ENCODE measurements around the gene TTC33. TPM values are rescaled to one million over a fixed set of nuclear protein-coding genes. Genes with fewer than 3 reads are reported as not detected.

The TTC33 gene
- total RNA-seq, 4 donors from 2014 or later: 20.2 to 49.0 (median 32.6) TPM

- ATAC-seq (no peak), DNase-seq (no peak)
- TF ChIP-seq, protein P1, sequence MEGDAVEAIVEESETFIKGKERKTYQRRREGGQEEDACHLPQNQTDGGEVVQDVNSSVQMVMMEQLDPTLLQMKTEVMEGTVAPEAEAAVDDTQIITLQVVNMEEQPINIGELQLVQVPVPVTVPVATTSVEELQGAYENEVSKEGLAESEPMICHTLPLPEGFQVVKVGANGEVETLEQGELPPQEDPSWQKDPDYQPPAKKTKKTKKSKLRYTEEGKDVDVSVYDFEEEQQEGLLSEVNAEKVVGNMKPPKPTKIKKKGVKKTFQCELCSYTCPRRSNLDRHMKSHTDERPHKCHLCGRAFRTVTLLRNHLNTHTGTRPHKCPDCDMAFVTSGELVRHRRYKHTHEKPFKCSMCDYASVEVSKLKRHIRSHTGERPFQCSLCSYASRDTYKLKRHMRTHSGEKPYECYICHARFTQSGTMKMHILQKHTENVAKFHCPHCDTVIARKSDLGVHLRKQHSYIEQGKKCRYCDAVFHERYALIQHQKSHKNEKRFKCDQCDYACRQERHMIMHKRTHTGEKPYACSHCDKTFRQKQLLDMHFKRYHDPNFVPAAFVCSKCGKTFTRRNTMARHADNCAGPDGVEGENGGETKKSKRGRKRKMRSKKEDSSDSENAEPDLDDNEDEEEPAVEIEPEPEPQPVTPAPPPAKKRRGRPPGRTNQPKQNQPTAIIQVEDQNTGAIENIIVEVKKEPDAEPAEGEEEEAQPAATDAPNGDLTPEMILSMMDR (IDR thresholded peaks at IDR 0.05 in 4 of 5, conservative IDR thresholded peaks at IDR 0.05 in 1 of 5): no peak
- no peak for TF ChIP-seq POLR2A (IDR thresholded peaks at IDR 0.05)
- H3K36me3 ChIP-seq: no peaks in the 10 kb centered on the region
- no peaks in the 10 kb centered on the region for H3K9me3 ChIP-seq
- no peak overlapping the region for H3K27ac ChIP-seq
- intact Hi-C loops (cut with DNase I; ENCODE audit: low total_unique reads): no loop called here
- H3K4me3 ChIP-seq: no peak overlapping the region
- in situ Hi-C loops (cut with MboI; ENCODE audit: low sequenced_read_pairs in 4 of 4): no loop called here
- H3K27me3 ChIP-seq: no peaks in the 10 kb centered on the region
- H3K4me1 ChIP-seq: peaks cover 0 to 7% of the 10 kb centered on the region in 2 donors
Measured at GRCh38 chr5:40550481-40550880, 205.3 kb downstream of the TTC33 start.

- in situ Hi-C loops (cut with MboI; ENCODE audit: low sequenced_read_pairs in 4 of 4): no loop called here
- no peak overlapping the region for H3K27ac ChIP-seq
- no peaks in the 10 kb centered on the region for H3K27me3 ChIP-seq
- H3K9me3 ChIP-seq: no peaks in the 10 kb centered on the region
- TF ChIP-seq POLR2A (IDR thresholded peaks at IDR 0.05): no peak
- TF ChIP-seq, protein P1 (IDR thresholded peaks at IDR 0.05 in 4 of 5, conservative IDR thresholded peaks at IDR 0.05 in 1 of 5): no peak
- H3K4me3 ChIP-seq: no peak overlapping the region
- peaks cover 0 to 7% of the 10 kb centered on the region in 2 donors for H3K4me1 ChIP-seq
- intact Hi-C loops (cut with DNase I; ENCODE audit: low total_unique reads): no loop called here
- no peak for ATAC-seq
- DNase-seq: no peak
- H3K36me3 ChIP-seq: no peaks in the 10 kb centered on the region
Measured at GRCh38 chr5:40549616-40550015, 206.1 kb downstream of the TTC33 start.

- ATAC-seq: no peak
- no peak for DNase-seq
- TF ChIP-seq POLR2A (IDR thresholded peaks at IDR 0.05): no peak
- TF ChIP-seq, protein P1 (IDR thresholded peaks at IDR 0.05 in 4 of 5, conservative IDR thresholded peaks at IDR 0.05 in 1 of 5): no peak
- Histone ChIP-seq H3K27ac (no peak overlapping the region), H3K4me1 (peaks cover 0 to 7% of the 10 kb centered on the region in 2 donors), H3K36me3 (no peaks in the 10 kb centered on the region), H3K27me3 (no peaks in the 10 kb centered on the region), H3K4me3 (no peak overlapping the region), H3K9me3 (no peaks in the 10 kb centered on the region)
- intact Hi-C loops (cut with DNase I; ENCODE audit: low total_unique reads) (no loop called here), in situ Hi-C loops (cut with MboI; ENCODE audit: low sequenced_read_pairs in 4 of 4) (no loop called here)
Measured at GRCh38 chr5:40547994-40548575, 207.7 kb downstream of the TTC33 start.

DNA sequence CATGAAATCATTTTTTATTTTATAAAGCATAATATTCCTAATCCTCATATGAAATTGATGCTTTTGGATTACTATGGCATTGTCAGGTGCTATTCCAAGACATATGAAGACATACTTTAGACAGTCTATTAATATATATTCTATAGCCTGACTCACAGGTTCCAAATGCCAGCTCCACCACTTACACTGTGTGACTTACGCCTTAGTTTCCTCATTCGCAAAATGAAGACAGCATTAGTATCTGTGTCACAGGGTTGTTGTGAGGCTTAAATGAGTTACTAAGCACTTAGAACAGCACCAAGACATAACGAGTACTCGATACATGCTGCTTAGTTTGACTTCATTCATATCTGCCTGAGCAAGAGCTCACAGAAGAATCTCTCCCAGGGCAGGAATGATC lies 208.2 kb downstream of the TTC33 start:
- DNase-seq (no peak), ATAC-seq (no peak)
- in situ Hi-C loops (cut with MboI; ENCODE audit: low sequenced_read_pairs in 4 of 4) (no loop called here), intact Hi-C loops (cut with DNase I; ENCODE audit: low total_unique reads) (no loop called here)
- no peak overlapping the region for H3K27ac ChIP-seq
- peaks cover 0 to 7% of the 10 kb centered on the region in 2 donors for H3K4me1 ChIP-seq
- no peaks in the 10 kb centered on the region for H3K9me3 ChIP-seq
- H3K4me3 ChIP-seq: no peak overlapping the region
- no peaks in the 10 kb centered on the region for H3K27me3 ChIP-seq
- H3K36me3 ChIP-seq: no peaks in the 10 kb centered on the region
- no peak for TF ChIP-seq POLR2A (IDR thresholded peaks at IDR 0.05)
- TF ChIP-seq, protein P1 (IDR thresholded peaks at IDR 0.05 in 4 of 5, conservative IDR thresholded peaks at IDR 0.05 in 1 of 5): no peak

- no peak for TF ChIP-seq POLR2A (IDR thresholded peaks at IDR 0.05)
- TF ChIP-seq, protein P1 (IDR thresholded peaks at IDR 0.05 in 4 of 5, conservative IDR thresholded peaks at IDR 0.05 in 1 of 5): no peak
- no peaks in the 10 kb centered on the region for H3K27me3 ChIP-seq
- no peaks in the 10 kb centered on the region for H3K4me1 ChIP-seq
- H3K9me3 ChIP-seq: no peaks in the 10 kb centered on the region
- DNase-seq: no peak
- H3K27ac ChIP-seq: no peak overlapping the region
- no peak for ATAC-seq
- in situ Hi-C loops (cut with MboI; ENCODE audit: low sequenced_read_pairs in 4 of 4) (no loop called here), intact Hi-C loops (cut with DNase I; ENCODE audit: low total_unique reads) (no loop called here)
- H3K4me3 ChIP-seq: no peak overlapping the region
- no peaks in the 10 kb centered on the region for H3K36me3 ChIP-seq
Measured at GRCh38 chr5:40540301-40540700, 215.5 kb downstream of the TTC33 start.
